Uterus (tissue), 2 donors: Measurements from ENCODE around the gene MS4A4A.

ENCODE experiments used
- POLR2A ChIP-seq, 2 donors: fragments of 450-650 bp; IDR thresholded peaks; one replicate each; pipeline ENCODE4 v1.6.1; 2016; ENCODE audit warnings: antibody characterized with exemption in 2 of 2, mild to moderate bottlenecking in 1 of 2, moderate library complexity in 1 of 2
- TF ChIP-seq, protein P1 (sequence below), 4 experiments: fragments of 200-600 bp in 2 of 4; fragments of 450-650 bp in 2 of 4; sonication (generic) in 2 of 4; IDR thresholded peaks; one replicate each; pipeline ENCODE4 v1.5.1; 2016 to 2019; ENCODE audit warnings: antibody characterized with exemption in 4 of 4, mild to moderate bottlenecking in 2 of 4, moderate library complexity in 1 of 4

DNA sequence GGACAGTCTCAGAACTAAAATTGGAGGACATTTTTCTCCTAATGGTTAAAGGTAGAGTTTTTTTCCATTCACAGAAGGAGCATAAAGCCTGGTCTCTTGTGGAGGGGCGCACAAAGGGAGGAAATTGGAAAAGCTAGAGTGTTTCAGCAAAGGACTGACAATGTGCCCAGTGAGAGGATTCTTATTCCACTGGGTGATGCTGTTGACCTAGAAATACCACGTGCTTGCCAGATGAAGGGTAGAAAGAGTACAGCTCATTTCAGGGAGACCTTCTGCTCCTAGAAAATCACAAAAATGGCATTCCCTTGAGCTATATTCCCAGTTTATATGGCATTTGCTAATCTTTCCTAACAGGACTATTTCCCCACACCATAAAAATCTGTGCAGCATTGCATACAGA is 67.7 kb downstream of the MS4A4A start:
- TF ChIP-seq, protein P1, sequence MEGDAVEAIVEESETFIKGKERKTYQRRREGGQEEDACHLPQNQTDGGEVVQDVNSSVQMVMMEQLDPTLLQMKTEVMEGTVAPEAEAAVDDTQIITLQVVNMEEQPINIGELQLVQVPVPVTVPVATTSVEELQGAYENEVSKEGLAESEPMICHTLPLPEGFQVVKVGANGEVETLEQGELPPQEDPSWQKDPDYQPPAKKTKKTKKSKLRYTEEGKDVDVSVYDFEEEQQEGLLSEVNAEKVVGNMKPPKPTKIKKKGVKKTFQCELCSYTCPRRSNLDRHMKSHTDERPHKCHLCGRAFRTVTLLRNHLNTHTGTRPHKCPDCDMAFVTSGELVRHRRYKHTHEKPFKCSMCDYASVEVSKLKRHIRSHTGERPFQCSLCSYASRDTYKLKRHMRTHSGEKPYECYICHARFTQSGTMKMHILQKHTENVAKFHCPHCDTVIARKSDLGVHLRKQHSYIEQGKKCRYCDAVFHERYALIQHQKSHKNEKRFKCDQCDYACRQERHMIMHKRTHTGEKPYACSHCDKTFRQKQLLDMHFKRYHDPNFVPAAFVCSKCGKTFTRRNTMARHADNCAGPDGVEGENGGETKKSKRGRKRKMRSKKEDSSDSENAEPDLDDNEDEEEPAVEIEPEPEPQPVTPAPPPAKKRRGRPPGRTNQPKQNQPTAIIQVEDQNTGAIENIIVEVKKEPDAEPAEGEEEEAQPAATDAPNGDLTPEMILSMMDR (IDR thresholded peaks at IDR 0.05) = no peak
- no peak for TF ChIP-seq POLR2A (IDR thresholded peaks at IDR 0.05)
